ENCODE results near the gene GRIK3.

Gene GRIK3

DNA sequence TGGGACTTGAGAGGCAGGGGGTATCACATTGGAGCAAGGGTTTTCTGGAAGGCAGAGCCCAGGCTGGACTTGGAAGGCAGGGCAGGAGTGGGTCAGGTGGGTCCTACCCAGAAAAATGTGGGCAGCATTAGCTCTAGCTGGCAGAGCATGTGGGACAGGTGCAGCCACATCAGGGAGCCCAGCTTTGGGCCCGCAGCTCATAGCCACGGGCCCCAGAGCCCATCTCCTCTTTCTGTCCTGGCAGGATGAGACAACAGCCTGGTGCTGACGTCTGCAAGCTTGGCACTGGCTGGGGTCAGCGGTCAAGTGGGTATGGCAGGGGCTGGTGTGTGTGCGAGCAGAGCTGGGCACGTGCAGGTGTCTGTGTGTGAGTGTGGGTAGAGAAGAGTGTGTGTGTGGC, 154.7 kb downstream of the GRIK3 start:
- DNase-seq (ENCODE audit: low read depth, low spot score): no peak

DNA sequence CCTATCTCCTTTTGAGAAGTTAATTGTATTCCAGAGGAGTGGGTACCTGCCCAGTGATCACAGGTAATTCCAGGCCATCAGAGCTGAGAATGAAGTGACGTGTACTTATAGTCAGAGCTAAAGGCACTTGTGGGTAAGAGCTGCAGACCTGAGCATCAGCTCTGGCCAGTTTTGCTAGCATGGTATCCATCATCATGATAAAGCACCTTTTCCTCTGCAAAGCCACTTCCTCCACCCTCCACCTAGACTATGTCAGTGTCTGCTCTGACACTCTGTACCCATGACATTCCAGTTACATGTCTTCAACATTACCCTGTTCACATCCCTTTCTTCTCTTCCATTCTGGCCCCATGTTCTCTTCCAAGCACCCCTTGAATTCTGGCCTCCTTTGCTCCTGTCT, 157.3 kb downstream of the GRIK3 start:
- DNase-seq (ENCODE audit: low read depth, low spot score): no peak

DNA sequence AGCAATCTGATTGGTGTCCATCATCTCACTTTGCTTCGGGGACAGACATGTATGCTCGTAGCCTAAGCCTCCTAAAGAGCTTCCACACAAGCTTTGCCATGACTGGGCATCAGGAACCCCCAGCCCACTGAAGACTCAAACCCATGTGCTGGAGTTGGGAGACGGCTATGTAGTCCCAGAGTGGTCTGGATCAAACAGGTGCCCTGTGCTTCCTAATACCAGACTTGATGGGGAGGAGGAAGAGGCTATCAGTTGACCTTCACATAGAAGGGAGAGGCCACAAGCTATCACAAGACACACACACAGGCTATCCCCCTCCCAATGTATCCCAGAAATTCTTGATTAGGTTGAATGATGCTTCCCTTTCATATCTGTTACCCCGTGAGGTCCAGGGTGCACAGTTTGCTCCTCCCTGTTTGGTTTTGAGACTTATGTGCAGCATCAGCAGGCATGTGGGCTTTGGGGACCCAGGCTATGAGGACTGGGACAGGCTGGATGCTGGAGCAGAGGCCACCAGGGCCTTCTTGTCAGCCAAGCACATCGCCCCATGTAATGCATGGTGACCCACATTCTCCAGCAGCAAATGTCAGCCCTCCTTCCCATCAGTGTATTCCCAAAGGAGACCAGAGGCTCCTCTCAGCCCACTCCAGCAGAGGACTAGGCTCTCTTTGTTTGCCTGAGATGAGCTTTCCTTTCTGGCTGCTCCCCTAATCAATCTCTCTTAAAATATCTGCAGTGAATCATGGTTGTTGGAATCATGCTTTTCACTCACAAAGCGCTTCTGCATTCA, 159.8 kb downstream of the GRIK3 start:
- no peak for DNase-seq (ENCODE audit: low read depth, low spot score)

DNA sequence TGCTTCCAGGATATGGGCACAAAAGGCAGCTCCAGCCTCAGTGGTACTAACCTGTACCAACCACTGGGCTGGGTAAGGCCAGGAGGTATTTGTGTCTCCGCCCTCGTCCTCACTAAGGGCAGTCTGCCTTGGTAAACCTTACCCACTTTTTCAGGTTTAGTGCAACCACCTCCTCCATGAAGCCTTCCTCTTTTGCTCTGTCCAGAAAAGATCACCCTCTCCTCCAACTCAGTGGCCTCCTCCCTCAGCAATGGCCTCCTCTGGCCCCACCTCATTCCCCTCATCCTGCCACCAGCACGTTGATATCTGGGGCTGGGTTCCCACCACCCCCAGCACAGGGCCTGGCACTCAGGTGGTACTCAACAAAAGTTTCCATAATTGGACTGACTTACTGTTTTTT, 161.5 kb downstream of the GRIK3 start:
- no peak for DNase-seq (ENCODE audit: low read depth, low spot score)

DNA sequence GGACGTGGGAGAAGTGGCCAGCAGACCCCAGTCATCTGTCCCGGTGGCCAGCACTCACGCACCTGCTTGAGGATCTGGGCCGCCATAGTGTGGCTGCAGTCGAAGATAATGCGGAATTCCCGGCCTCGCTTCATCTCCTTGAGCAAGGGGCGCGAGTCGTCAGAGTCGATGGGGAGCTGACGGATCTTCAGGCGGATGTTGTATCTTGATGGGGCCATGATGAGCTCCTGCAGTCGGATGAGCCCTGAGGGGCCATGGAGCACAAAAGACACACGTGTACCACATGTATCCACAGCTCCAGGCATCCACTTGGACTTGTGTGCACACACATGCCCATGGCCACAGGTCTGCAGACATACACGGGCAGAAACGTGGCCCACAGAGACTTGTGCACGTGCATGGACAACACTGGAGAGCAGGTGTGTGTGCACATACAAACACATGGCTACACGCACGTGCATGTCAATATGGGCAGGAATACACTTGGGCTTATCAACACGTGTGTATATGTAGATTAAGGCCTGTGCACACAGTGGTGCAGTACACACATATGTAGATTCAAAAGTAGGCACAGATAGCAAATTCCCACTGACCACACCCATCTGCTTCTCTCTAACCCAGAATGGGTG, 162.1 kb downstream of the GRIK3 start:
- DNase-seq (ENCODE audit: low read depth, low spot score): no peak

DNA sequence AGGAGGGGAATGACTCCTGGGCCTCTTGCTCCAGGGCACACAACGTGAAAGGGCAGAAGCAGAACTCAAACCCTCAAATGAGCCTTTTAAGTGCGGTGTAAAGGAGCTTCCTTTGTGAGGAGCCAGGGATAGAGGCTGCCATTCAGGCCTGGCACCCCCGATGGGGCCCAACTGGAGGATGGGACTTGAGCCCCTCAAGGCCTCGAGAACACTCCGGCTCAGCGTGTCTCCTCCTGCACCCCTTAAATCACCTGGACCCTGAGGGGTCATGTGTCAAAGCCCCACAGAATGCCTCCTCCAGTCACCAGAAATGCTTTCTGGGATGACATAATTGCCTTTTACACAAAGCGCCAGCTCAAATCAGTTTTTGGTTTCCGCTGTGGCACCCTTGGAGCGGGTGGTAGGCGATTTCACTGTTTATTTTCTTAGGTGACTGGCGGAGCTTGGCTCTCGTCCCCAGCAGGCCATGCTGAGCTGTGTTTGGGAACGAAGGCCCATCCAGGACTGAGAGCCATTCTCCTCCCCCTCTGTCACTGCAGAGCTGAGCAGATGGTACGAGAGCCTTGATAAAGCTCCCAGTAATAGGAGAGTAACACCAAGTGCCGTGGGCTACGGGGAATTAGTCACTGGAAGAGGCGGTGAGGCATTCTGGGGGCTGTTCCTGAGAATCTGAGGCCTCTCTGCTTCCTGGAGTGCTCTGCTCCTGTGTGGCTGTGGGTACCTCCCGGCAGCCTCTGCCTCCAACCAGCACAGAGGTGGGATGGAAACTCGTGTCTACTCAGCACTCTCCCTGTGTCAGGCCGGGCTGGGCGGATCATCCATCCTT, 163.0 kb downstream of the GRIK3 start:
- DNase-seq (ENCODE audit: low read depth, low spot score): no peak

DNA sequence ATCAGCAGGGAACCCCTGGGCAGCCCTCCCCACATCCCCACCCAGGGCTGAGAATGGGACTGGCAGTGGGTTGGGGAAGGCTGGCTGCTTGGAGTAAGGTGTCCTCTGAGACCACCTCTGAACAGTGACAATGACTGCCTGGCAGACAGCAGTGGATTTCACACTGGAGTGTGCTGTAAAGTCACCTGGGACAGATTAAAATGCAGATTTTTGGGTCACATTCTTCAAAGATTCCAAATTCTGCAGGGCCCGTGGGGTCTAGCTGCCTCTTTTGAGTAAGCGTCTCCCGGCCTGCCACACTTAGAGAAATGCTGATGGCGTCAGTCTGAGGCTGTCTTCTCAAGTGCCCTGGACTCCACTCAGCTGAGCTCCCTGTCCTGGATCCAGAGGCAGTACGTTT, 164.5 kb downstream of the GRIK3 start:
- DNase-seq (ENCODE audit: low read depth, low spot score): no peak

DNA sequence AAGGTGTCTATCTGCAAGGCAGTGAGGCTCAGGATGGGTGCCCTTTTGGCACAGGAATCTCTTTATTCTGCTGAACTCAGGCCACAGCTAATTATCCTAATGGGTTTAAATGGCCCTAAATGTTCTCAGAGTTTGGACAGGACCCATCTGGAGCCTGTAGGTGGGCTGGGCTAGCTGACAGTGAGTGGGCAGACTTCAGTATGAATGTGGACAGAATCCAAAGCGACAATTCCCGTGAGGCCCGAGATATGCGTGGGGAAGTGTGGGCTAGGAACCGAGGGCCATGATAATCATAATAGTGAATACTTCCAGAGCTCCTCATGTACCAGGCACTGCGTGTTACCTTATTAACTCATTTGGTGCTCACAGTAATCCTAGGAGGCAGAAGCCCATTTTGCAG, 165.3 kb downstream of the GRIK3 start:
- no peak for DNase-seq (ENCODE audit: low read depth, low spot score)

DNA sequence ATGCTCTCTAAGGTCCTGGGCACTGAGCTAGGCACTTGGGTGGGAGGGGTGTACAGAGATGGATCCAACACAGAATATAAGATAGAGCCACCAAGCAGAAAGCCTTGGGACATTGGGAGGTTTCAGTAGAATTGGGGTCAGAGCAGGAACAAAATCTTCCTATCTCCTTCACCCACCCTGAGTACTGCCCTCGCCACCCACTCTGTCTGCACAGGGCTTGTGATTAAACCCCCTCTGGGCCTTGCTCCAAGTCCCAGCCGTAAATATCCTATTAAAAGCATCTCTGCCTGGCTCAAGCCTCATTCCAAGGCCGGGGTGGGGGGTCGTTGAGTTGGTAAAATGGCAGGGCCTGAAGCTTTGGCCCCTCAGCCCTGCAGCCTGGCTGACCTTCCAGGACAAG, 166.7 kb downstream of the GRIK3 start:
- DNase-seq (ENCODE audit: low read depth, low spot score): no peak

DNA sequence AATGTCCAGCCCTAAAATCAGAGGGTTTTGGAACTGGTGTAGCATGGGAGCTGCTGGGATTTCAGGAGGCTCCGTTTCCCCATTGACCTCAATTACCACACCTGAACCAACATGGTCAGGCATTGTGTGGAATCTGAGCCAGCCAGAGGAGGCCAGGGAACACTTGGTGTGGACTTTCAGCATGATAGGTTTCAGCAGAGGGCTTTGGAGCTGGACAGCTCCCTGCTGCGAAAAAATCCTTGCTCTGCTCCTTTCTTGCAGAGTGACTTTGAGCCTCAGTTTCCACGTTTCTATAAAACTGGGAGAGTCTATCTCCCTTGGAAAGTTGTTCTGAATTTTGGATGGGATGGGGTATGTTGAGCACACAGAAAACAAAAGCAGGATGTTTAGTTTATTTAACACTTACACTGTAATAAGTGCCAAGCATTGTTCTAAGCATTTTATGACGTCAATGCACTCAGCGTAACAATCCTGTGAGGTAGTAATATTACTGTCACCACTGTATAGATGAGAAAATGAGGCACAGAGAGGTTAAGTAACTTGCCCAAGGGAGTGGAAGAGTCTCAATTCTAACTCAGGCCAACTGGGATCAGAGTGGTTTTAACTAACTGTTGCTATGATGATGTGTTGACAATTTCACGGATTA, 168.0 kb downstream of the GRIK3 start:
- DNase-seq (ENCODE audit: low read depth, low spot score): no peak

DNA sequence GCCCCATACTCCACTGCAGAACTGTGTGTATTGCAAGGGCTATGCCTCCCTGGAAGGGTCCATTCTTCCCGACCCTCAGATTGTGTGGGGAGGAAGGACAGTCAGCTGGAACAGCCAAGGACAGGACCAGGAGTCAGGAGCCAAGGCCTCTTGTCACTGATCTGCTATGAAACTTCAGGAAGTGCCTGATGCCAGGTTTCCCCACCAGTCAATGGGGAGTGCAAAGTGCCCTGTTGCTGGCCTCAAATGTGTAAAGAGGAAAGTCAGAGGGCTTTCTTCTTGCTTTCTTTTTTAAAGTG, 168.8 kb downstream of the GRIK3 start:
- DNase-seq (ENCODE audit: low read depth, low spot score): no peak

DNA sequence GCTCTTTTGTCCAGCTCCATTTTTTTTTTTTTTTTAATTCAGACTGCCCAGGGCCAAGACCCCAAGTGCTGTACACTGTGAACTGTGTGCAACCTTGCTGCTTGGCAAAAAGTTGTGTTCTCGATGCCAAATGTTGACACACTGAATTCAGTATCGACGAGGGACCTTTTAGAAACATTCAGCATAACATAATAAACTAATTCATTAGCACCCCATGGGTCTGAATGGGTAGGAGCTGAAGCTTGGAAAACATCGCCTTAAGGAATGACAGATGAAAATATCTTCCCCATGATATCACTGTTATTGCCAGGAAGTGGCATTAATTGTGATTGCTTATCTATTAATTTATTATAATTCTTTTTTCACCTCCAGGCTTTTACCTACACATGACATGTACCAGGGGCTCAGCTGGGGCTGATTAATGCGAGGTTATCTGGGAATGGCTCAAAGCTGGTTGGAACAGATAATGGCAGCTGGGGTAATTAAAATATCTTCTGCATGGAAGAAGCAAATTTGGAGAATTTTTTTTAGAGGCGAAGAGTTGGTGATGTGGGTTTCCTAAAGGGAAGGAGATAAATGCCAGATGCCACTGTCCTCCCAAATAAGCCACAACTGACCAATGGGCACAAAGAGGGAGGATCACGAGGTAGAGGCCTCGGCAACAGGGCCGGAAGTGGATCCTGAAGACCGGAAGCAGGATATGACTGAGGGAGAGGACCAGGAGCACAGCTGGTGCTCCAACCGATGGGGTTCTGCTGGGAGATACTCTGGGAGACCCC, 169.3 kb downstream of the GRIK3 start:
- no peak for DNase-seq (ENCODE audit: low read depth, low spot score)

DNA sequence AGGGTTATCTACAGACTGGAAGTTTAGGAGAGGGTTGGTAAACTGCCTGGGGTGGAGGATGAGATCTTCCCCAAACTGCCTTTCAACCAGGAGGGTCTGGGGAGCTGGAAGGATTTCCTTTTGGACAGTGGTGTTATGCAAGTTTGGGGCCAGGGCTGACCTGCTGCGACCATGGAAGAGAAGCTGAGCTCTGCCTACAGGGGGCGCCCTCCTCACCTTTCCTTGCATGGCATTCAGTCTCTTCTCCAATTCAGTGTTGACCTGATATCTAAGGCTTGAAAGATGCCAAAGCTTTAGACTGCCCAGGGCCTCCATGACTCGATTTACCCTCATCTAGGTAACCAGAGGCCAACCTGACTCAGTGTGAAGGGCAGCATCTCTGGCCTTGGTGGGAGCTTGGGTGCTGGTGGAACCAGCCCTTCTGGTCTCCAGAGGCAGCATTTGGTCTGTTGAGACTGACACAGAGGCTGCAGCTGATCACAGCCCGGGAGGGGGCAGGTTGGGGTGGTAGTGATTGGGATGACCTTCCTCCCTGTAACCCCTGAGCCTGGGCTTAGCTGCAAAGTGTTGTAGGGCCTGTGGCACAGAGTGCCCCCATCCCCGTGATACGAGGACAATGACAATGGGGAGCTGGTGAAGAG, 170.0 kb downstream of the GRIK3 start:
- DNase-seq (ENCODE audit: low read depth, low spot score): no peak

DNA sequence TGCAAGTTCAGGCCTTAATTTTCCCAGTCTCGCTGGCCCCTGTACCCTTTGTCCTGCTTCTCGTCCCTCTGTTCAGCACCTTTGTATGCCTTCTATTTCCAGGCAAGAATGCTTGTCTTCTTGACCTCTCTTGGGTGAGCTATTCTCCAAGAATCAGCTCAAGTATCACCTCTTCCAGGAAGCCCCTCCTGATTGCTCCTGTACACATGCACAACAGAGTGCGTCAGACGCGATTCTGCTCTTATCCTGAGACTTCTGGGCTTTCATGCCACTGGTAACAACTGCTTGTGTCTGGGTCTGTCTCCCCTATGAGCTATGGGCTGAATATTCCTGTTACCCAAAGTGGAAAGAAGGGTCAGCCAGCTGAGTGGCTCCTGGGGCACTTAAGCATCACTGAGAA, 170.8 kb downstream of the GRIK3 start:
- DNase-seq (ENCODE audit: low read depth, low spot score): no peak

DNA sequence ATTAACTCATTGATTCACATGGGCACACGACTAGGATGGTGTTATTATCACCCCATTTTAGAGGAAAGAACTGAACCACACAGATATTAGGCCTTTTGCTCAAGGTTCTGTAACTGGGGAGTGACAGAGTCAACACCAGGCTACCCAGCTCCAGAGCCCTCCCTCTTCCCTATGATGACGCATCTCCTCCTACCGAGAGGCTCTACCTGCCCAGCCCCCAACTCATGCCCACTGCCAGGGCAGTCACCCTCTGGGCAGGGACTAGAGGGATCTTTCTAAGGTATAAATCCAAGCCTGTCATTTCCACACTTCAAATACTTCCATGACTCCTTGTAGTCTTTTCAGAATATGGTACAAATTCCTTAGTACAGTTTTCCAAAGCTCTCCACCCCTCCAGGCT, 171.3 kb downstream of the GRIK3 start:
- DNase-seq (ENCODE audit: low read depth, low spot score): no peak

DNA sequence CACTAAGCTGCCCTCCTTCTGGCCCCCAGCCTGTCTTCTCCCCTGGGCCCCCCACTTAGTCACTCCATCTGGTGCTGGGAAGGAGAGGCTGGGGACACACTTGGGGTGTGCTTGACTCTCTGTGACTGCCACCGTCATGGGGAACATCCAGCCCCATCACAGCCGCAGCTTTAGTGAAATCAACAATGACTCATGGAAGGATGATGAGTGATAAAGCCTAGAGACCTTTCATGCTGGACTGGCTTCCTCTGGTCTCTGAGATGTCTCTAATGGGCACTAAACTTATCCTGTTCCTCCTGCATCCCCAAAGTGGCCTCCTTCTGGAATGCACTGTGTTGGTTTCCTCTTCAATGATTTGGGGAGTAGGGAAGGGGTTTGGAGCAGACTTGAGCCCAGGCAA, 172.9 kb downstream of the GRIK3 start:
- DNase-seq (ENCODE audit: low read depth, low spot score): no peak

DNA sequence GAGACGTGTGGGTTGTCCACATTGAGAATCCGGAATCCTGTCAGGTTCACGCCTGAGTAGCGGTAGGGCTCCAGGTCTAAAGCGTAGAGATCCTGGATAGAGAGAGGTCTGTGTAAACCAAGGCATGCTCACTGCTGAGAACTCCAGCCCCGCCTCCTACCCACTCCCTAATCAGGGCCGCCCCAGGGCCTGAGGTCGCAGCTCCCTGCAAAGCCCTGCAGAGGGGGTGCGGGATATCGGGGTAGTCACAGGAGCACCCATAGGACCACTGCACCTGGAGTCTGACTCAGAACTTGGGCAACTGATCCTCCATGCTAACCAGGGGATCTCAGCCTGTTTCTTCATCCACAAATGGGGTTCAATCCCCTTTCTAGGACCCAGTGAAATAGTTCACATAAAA, 174.4 kb downstream of the GRIK3 start:
- no peak for DNase-seq (ENCODE audit: low read depth, low spot score)

DNA sequence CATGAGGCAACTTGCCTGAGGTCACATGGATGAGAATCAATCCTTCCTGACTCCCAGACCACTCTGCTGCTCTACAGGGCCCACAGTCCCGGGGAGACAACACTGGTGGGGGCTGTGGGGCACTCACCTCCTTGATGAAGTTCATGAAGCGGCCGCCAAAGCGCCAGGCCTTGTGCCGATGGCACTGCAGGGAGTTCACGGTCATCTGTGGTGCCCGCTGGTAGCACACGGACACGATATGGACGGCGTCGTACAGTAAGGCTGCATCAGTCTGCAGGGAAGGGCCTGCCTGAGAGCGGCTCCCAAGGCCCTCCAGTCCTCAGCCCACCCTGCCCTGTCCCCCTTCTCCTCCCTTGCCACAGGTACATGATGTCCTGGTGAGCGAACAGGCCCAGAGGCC, 175.3 kb downstream of the GRIK3 start:
- no peak for DNase-seq (ENCODE audit: low read depth, low spot score)

DNA sequence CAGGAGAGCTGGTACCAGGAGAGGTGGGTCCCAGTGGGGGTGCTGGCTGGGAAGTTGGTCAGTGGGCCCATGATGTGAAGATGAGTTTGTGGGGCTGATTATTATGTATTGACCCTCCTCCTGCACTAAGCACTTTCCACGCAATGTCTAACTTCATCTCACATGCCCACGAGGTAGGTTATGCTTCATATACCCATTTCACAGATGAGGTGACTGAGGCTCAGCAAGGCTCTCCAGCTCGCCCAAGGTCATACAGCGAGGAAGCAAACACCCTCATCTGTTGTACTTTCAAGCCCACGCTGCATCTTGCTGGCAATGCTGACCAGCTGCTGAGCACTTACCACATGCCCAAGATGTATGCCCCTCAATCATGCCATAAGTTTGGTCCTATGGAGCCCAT, 175.8 kb downstream of the GRIK3 start:
- no peak for DNase-seq (ENCODE audit: low read depth, low spot score)

DNA sequence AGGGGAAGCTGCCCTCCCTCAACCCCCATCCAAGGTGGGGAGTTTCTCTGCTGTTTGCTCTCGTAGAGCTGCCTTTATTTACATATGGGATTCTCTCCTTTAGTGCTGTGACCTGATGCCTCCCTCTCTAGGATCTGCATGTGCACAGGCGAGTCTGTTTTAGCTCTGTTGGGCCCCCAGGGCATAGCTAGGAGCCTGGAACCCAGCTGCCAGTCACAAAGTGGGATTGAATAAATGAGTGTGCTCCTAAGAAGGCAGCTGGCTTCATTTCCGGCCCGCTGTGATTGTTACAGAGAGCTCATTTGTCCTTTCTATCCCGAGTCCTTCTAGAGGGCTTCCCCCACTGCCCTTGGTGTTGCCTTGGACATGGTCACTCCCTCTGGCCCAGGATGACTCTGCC, 176.6 kb downstream of the GRIK3 start:
- no peak for DNase-seq (ENCODE audit: low read depth, low spot score)

All from iPS DF 19.7 (cell line).